HEK293 (cell line): ENCODE measurements around the gene TWF2.

Source experiments
- CTCF ChIA-PET: fragments of 350-600 bp; formaldehyde crosslinking; extraction: SDS; loops from one replicate; lab custom pipeline; 2021; ENCODE audit warnings: antibody characterized with exemption; lab: Yijun Ruan, JAX
- POLR2A ChIA-PET: fragments of 300-600 bp; formaldehyde crosslinking; extraction: SDS; loops from one replicate; lab custom pipeline; 2020; ENCODE audit warnings: antibody characterized with exemption, inconsistent platforms; lab: Yijun Ruan, JAX
- H3K27ac ChIP-seq: fragments of 200-500 bp; sonication (Bioruptor generic); 2 replicates; pipeline ENCODE4 v1.5.1; 2014; ENCODE audit warnings: low read depth, low read length, control low read depth, inconsistent platforms; ENCODE audit errors: extremely low read depth
- H3K36me3 ChIP-seq, 2 experiments: fragments of 200-500 bp in 1 of 2; sonication (Bioruptor generic) in 1 of 2; 1 replicate in 1 of 2; 2 replicates in 1 of 2; pipeline ENCODE4 v1.5.1; 2014 to 2017; ENCODE audit warnings: inconsistent platforms in 2 of 2, low read length in 2 of 2; ENCODE audit not compliant: control insufficient read depth in 2 of 2, insufficient read depth in 1 of 2
- H3K4me1 ChIP-seq: fragments of 200-500 bp; sonication (Bioruptor generic); 2 replicates; pipeline ENCODE4 v1.5.1; 2014; ENCODE audit warnings: mild to moderate bottlenecking, low read length, inconsistent platforms; ENCODE audit not compliant: control insufficient read depth, insufficient read depth
- H3K4me3 ChIP-seq: 2 replicates; pipeline ENCODE4 v1.5.1; 2011; ENCODE audit warnings: low read depth, mild to moderate bottlenecking, control low read depth, low read length, moderate library complexity
- H3K9me3 ChIP-seq: fragments of 200-500 bp; sonication (Bioruptor generic); 2 replicates; pipeline ENCODE4 v1.5.1; 2014; ENCODE audit warnings: low read depth, low read length, inconsistent platforms; ENCODE audit not compliant: control insufficient read depth, insufficient read depth
- GLIS1 ChIP-seq: fragments of 450-650 bp; formaldehyde crosslinking; IDR thresholded peaks from 2 replicates; pipeline ENCODE4 v1.5.1; 2016; ENCODE audit warnings: missing biosample characterization, missing genetic modification characterization
- PRDM6 ChIP-seq: fragments of 450-650 bp; formaldehyde crosslinking; IDR thresholded peaks from 2 replicates; pipeline ENCODE4 v1.5.1; 2017; ENCODE audit warnings: missing biosample characterization, missing genetic modification characterization
- SALL2 ChIP-seq: fragments of 450-650 bp; formaldehyde crosslinking; IDR thresholded peaks from 2 replicates; pipeline ENCODE4 v1.5.0; 2017; ENCODE audit warnings: missing biosample characterization, mild to moderate bottlenecking, missing genetic modification characterization, borderline replicate concordance
- TCF7L2 ChIP-seq: IDR thresholded peaks from 2 replicates; pipeline ENCODE4 v1.6.1; 2011; ENCODE audit warnings: low read depth, mild to moderate bottlenecking, inconsistent platforms, low read length, moderate library complexity, borderline replicate concordance
- ZBTB48 ChIP-seq: fragments of 450-650 bp; formaldehyde crosslinking; IDR thresholded peaks from 2 replicates; pipeline ENCODE4 v1.5.1; 2016; ENCODE audit warnings: missing biosample characterization, missing genetic modification characterization
- ZNF248 ChIP-seq: fragments of 450-650 bp; formaldehyde crosslinking; IDR thresholded peaks from 2 replicates; pipeline ENCODE4 v1.5.1; 2017; ENCODE audit warnings: missing biosample characterization, missing genetic modification characterization
- ZNF391 ChIP-seq: fragments of 450-650 bp; formaldehyde crosslinking; IDR thresholded peaks from 2 replicates; pipeline ENCODE4 v1.5.1; 2016; ENCODE audit warnings: low read depth, missing biosample characterization, missing genetic modification characterization, borderline replicate concordance
- ZNF513 ChIP-seq: fragments of 450-650 bp; IDR thresholded peaks from 2 replicates; pipeline ENCODE4 v1.5.1; 2018; ENCODE audit warnings: missing biosample characterization, missing genetic modification characterization
- ZNF521 ChIP-seq: fragments of 450-650 bp; formaldehyde crosslinking; IDR thresholded peaks from 2 replicates; pipeline ENCODE4 v1.5.1; 2017; ENCODE audit warnings: missing biosample characterization, mild to moderate bottlenecking, missing genetic modification characterization
- ZNF561 ChIP-seq: fragments of 450-650 bp; IDR thresholded peaks from 2 replicates; pipeline ENCODE4 v1.5.1; 2018; ENCODE audit warnings: missing biosample characterization, missing genetic modification characterization, borderline replicate concordance
- ZNF658 ChIP-seq: fragments of 450-650 bp; formaldehyde crosslinking; IDR thresholded peaks from 2 replicates; pipeline ENCODE4; 2016; ENCODE audit warnings: missing biosample characterization, missing genetic modification characterization
- ZNF670 ChIP-seq: fragments of 450-650 bp; formaldehyde crosslinking; IDR thresholded peaks from 2 replicates; pipeline ENCODE4 v1.5.1; 2016; ENCODE audit warnings: missing biosample characterization, missing genetic modification characterization, low read depth
- ZNF677 ChIP-seq: fragments of 450-650 bp; IDR thresholded peaks from 2 replicates; pipeline ENCODE4 v1.5.0; 2018; ENCODE audit warnings: missing biosample characterization, mild to moderate bottlenecking, missing genetic modification characterization, moderate library complexity
- ZNF704 ChIP-seq: fragments of 450-650 bp; formaldehyde crosslinking; IDR thresholded peaks from 2 replicates; pipeline ENCODE4 v1.5.1; 2016; ENCODE audit warnings: missing biosample characterization, missing genetic modification characterization
- ZNF792 ChIP-seq: fragments of 450-650 bp; formaldehyde crosslinking; IDR thresholded peaks from 2 replicates; pipeline ENCODE4 v1.5.1; 2016; ENCODE audit warnings: missing biosample characterization, missing genetic modification characterization
- ZSCAN5A ChIP-seq: fragments of 450-650 bp; formaldehyde crosslinking; IDR thresholded peaks from 2 replicates; pipeline ENCODE4 v1.5.1; 2016; ENCODE audit warnings: missing biosample characterization, missing genetic modification characterization

The TWF2 gene

GRCh38 chr3:52243791-52244628 is 5.1 kb upstream of the TWF2 start (continued):
- TF ChIP-seq ZNF677 (tag by site-specific recombination) (no peak), ZBTB48 (tag by site-specific recombination) (peak; percentile 52), ZNF658 (no peak), ZNF792 (tag by site-specific recombination) (no peak)

- ChIA-PET CTCF (interaction anchor here (0.7 to 1.7 kb wide), 5 partner anchors 10 to 205 kb away, joined by 3 to 15 read pairs (median 4); no protein-coding TSS in a partner anchor), POLR2A (no interaction called here)
These were observed 3.1 kb upstream of the TWF2 start for GRCh38 chr3:52242039-52242438.

More at GRCh38 chr3:52242039-52242438, 3.1 kb upstream of the TWF2 start:
- no peaks in the 10 kb centered on the region for H3K9me3 ChIP-seq
- H3K4me1 ChIP-seq: no peaks in the 10 kb centered on the region; the same call in 1 of the 2 replicates
- no peak overlapping the region for H3K27ac ChIP-seq
- TF ChIP-seq ZSCAN5A (tag by site-specific recombination) (no peak), ZNF670 (tag by site-specific recombination) (no peak), ZNF513 (tag by site-specific recombination) (no peak), PRDM6 (tag by site-specific recombination) (no peak), ZNF704 (tag by site-specific recombination) (no peak), ZNF521 (tag by site-specific recombination) (no peak), ZNF248 (tag by site-specific recombination) (no peak), SALL2 (tag by site-specific recombination) (no peak), ZNF561 (no peak), GLIS1 (tag by site-specific recombination) (no peak), ZNF391 (tag by site-specific recombination) (no peak), TCF7L2 (no peak)
- H3K4me3 ChIP-seq: no peak overlapping the region
- H3K36me3 ChIP-seq: no peaks in the 10 kb centered on the region
